HEK293 (cell line): ENCODE results near the gene TNFRSF1A.

Experiments used
- HOXC10 ChIP-seq: sonication (generic); formaldehyde crosslinking; IDR thresholded peaks from 2 replicates; pipeline ENCODE4 v1.8.1; 2023; ENCODE audit warnings: mild to moderate bottlenecking, missing genetic modification reagents
- PATZ1 ChIP-seq: fragments of 450-650 bp; formaldehyde crosslinking; IDR thresholded peaks from 2 replicates; pipeline ENCODE4 v1.5.1; 2016; ENCODE audit warnings: missing biosample characterization, missing genetic modification characterization
- SCRT2 ChIP-seq: fragments of 450-650 bp; formaldehyde crosslinking; IDR thresholded peaks from 2 replicates; pipeline ENCODE4 v1.5.1; 2016; ENCODE audit warnings: missing biosample characterization, missing genetic modification characterization
- SP7 ChIP-seq: fragments of 450-650 bp; formaldehyde crosslinking; IDR thresholded peaks from 2 replicates; pipeline ENCODE4 v1.5.1; 2016; ENCODE audit warnings: missing biosample characterization, missing genetic modification characterization
- TCF7L2 ChIP-seq: IDR thresholded peaks from 2 replicates; pipeline ENCODE4 v1.6.1; 2011; ENCODE audit warnings: low read depth, mild to moderate bottlenecking, inconsistent platforms, low read length, moderate library complexity, borderline replicate concordance
- YY1 ChIP-seq: fragments of 450-650 bp; formaldehyde crosslinking; IDR thresholded peaks from 2 replicates; pipeline ENCODE4 v1.5.1; 2018; ENCODE audit warnings: missing biosample characterization, missing genetic modification characterization
- ZBTB1 ChIP-seq: fragments of 450-650 bp; formaldehyde crosslinking; IDR thresholded peaks from 2 replicates; pipeline ENCODE4 v1.5.1; 2016; ENCODE audit warnings: missing biosample characterization, missing genetic modification characterization
- ZBTB17 ChIP-seq: fragments of 450-650 bp; formaldehyde crosslinking; IDR thresholded peaks from 2 replicates; pipeline ENCODE4 v1.5.1; 2016; ENCODE audit warnings: missing biosample characterization, missing genetic modification characterization
- ZBTB21 ChIP-seq: fragments of 450-650 bp; formaldehyde crosslinking; IDR thresholded peaks from 2 replicates; pipeline ENCODE4 v1.5.1; 2017; ENCODE audit warnings: missing biosample characterization, missing genetic modification characterization
- ZBTB8A ChIP-seq: fragments of 450-650 bp; formaldehyde crosslinking; IDR thresholded peaks from 2 replicates; pipeline ENCODE4 v1.5.1; 2016; ENCODE audit warnings: missing biosample characterization, missing genetic modification characterization
- ZNF112 ChIP-seq: fragments of 450-650 bp; formaldehyde crosslinking; IDR thresholded peaks from 2 replicates; pipeline ENCODE4 v1.5.0; 2017; ENCODE audit warnings: missing biosample characterization, missing genetic modification characterization
- ZNF2 ChIP-seq: fragments of 450-650 bp; formaldehyde crosslinking; IDR thresholded peaks from 2 replicates; pipeline ENCODE4 v1.5.1; 2016; ENCODE audit warnings: missing biosample characterization, missing genetic modification characterization
- ZNF211 ChIP-seq: fragments of 450-650 bp; formaldehyde crosslinking; IDR thresholded peaks from 2 replicates; pipeline ENCODE4 v1.5.1; 2016; ENCODE audit warnings: low read depth, missing biosample characterization, missing genetic modification characterization
- ZNF280D ChIP-seq: fragments of 450-650 bp; formaldehyde crosslinking; IDR thresholded peaks from 2 replicates; pipeline ENCODE4 v1.5.1; 2016; ENCODE audit warnings: missing biosample characterization, missing genetic modification characterization
- ZNF302 ChIP-seq: fragments of 450-650 bp; formaldehyde crosslinking; IDR thresholded peaks from 2 replicates; pipeline ENCODE4 v1.5.1; 2016; ENCODE audit warnings: missing biosample characterization, missing genetic modification characterization, low read depth
- ZNF341 ChIP-seq: fragments of 450-650 bp; formaldehyde crosslinking; IDR thresholded peaks from 2 replicates; pipeline ENCODE4; 2016; ENCODE audit warnings: low read depth, missing biosample characterization, missing genetic modification characterization
- ZNF366 ChIP-seq: fragments of 450-650 bp; formaldehyde crosslinking; conservative IDR thresholded peaks from 2 replicates; pipeline ENCODE4 v1.5.1; 2016; ENCODE audit warnings: missing biosample characterization, missing genetic modification characterization
- ZNF37A ChIP-seq: fragments of 450-650 bp; IDR thresholded peaks from 2 replicates; pipeline ENCODE4 v1.5.1; 2018; ENCODE audit warnings: missing biosample characterization, missing genetic modification characterization
- ZNF404 ChIP-seq: fragments of 450-650 bp; formaldehyde crosslinking; IDR thresholded peaks from 2 replicates; pipeline ENCODE4 v1.5.1; 2017; ENCODE audit warnings: missing biosample characterization, missing genetic modification characterization
- ZNF416 ChIP-seq: fragments of 450-650 bp; formaldehyde crosslinking; IDR thresholded peaks from 2 replicates; pipeline ENCODE4 v1.5.1; 2016; ENCODE audit warnings: missing biosample characterization, missing genetic modification characterization
- ZNF529 ChIP-seq: fragments of 450-650 bp; formaldehyde crosslinking; IDR thresholded peaks from 2 replicates; pipeline ENCODE4 v1.5.1; 2017; ENCODE audit warnings: missing genetic modification characterization, missing biosample characterization; ENCODE audit not compliant: insufficient replicate concordance
- ZNF561 ChIP-seq: fragments of 450-650 bp; IDR thresholded peaks from 2 replicates; pipeline ENCODE4 v1.5.1; 2018; ENCODE audit warnings: missing biosample characterization, missing genetic modification characterization, borderline replicate concordance
- ZNF626 ChIP-seq: fragments of 450-650 bp; sonication (Bioruptor Pico); formaldehyde crosslinking; IDR thresholded peaks from 2 replicates; pipeline ENCODE4 v1.5.1; 2018; ENCODE audit warnings: missing biosample characterization, missing genetic modification characterization, inconsistent platforms
- ZNF658 ChIP-seq: fragments of 450-650 bp; formaldehyde crosslinking; IDR thresholded peaks from 2 replicates; pipeline ENCODE4; 2016; ENCODE audit warnings: missing biosample characterization, missing genetic modification characterization
- ZNF670 ChIP-seq: fragments of 450-650 bp; formaldehyde crosslinking; IDR thresholded peaks from 2 replicates; pipeline ENCODE4 v1.5.1; 2016; ENCODE audit warnings: missing biosample characterization, missing genetic modification characterization, low read depth
- TF ChIP-seq, protein P1 (sequence below): fragments of 450-650 bp; formaldehyde crosslinking; IDR thresholded peaks from 2 replicates; pipeline ENCODE4 v1.5.1; 2016; ENCODE audit warnings: missing biosample characterization, missing genetic modification characterization
- TF ChIP-seq, protein P2 (sequence below): fragments of 450-650 bp; formaldehyde crosslinking; IDR thresholded peaks from 2 replicates; pipeline ENCODE4 v1.5.1; 2016; ENCODE audit warnings: missing biosample characterization, missing genetic modification characterization
- TF ChIP-seq, protein P3 (sequence below): fragments of 450-650 bp; formaldehyde crosslinking; conservative IDR thresholded peaks from 2 replicates; pipeline ENCODE4 v1.5.1; 2016; ENCODE audit warnings: low read depth, missing biosample characterization, missing genetic modification characterization

The TNFRSF1A gene

GRCh38 chr12:6323340-6323994, 18.4 kb downstream of the TNFRSF1A start (continued):
- peak; percentile 65; the same call in 1 of the 2 replicates for TF ChIP-seq ZNF2 (tag by site-specific recombination)
- peak; percentile 85 for TF ChIP-seq ZNF561 (tag by site-specific recombination)
- no peak for TF ChIP-seq ZNF416
- TF ChIP-seq HOXC10 (CRISPR knock-in tag) = no peak
- TF ChIP-seq ZBTB17 = peak; percentile 80
- TF ChIP-seq ZNF404 (tag by site-specific recombination) = no peak
- TF ChIP-seq SP7 (tag by site-specific recombination) = peak; percentile 82
- peak; percentile 82 for TF ChIP-seq SCRT2 (tag by site-specific recombination)
- TF ChIP-seq, protein P1, sequence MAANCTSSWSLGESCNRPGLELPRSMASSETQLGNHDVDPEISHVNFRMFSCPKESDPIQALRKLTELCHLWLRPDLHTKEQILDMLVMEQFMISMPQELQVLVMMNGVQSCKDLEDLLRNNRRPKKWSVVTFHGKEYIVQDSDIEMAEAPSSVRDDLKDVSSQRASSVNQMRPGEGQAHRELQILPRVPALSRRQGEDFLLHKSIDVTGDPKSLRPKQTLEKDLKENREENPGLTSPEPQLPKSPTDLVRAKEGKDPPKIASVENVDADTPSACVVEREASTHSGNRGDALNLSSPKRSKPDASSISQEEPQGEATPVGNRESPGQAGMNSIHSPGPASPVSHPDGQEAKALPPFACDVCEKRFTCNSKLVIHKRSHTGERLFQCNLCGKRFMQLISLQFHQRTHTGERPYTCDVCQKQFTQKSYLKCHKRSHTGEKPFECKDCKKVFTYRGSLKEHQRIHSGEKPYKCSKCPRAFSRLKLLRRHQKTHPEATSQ = no peak
- TF ChIP-seq ZBTB21 = 0 out of 2 replicates have a peak, but pooled peaks have one; percentile 41
- no peak for TF ChIP-seq ZNF670 (tag by site-specific recombination)
- TF ChIP-seq ZNF626 (tag by site-specific recombination) = no peak
- TF ChIP-seq ZBTB8A (tag by site-specific recombination) = no peak
- TF ChIP-seq ZNF302 = no peak
- TF ChIP-seq ZNF280D (tag by site-specific recombination) = no peak
- no peak; the same call in 1 of the 2 replicates for TF ChIP-seq PATZ1 (tag by site-specific recombination)
- no peak for TF ChIP-seq TCF7L2
- TF ChIP-seq ZNF211 (tag by site-specific recombination) = no peak
- no peak for TF ChIP-seq ZNF112 (tag by site-specific recombination)
- no peak for TF ChIP-seq ZNF37A
- peak; percentile 90 for TF ChIP-seq ZNF366 (tag by site-specific recombination)
- no peak for TF ChIP-seq ZBTB1
- TF ChIP-seq YY1 (tag by site-specific recombination) = no peak
- TF ChIP-seq, protein P2, sequence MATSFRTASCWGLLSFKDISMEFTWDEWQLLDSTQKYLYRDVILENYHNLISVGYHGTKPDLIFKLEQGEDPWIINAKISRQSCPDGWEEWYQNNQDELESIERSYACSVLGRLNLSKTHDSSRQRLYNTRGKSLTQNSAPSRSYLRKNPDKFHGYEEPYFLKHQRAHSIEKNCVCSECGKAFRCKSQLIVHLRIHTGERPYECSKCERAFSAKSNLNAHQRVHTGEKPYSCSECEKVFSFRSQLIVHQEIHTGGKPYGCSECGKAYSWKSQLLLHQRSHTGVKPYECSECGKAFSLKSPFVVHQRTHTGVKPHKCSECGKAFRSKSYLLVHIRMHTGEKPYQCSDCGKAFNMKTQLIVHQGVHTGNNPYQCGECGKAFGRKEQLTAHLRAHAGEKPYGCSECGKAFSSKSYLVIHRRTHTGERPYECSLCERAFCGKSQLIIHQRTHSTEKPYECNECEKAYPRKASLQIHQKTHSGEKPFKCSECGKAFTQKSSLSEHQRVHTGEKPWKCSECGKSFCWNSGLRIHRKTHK (tag by site-specific recombination) = no peak
- TF ChIP-seq ZNF529 = no peak
- no peak for TF ChIP-seq ZNF658 (tag by site-specific recombination)
- TF ChIP-seq ZNF341 (tag by site-specific recombination) = no peak
- TF ChIP-seq, protein P3, sequence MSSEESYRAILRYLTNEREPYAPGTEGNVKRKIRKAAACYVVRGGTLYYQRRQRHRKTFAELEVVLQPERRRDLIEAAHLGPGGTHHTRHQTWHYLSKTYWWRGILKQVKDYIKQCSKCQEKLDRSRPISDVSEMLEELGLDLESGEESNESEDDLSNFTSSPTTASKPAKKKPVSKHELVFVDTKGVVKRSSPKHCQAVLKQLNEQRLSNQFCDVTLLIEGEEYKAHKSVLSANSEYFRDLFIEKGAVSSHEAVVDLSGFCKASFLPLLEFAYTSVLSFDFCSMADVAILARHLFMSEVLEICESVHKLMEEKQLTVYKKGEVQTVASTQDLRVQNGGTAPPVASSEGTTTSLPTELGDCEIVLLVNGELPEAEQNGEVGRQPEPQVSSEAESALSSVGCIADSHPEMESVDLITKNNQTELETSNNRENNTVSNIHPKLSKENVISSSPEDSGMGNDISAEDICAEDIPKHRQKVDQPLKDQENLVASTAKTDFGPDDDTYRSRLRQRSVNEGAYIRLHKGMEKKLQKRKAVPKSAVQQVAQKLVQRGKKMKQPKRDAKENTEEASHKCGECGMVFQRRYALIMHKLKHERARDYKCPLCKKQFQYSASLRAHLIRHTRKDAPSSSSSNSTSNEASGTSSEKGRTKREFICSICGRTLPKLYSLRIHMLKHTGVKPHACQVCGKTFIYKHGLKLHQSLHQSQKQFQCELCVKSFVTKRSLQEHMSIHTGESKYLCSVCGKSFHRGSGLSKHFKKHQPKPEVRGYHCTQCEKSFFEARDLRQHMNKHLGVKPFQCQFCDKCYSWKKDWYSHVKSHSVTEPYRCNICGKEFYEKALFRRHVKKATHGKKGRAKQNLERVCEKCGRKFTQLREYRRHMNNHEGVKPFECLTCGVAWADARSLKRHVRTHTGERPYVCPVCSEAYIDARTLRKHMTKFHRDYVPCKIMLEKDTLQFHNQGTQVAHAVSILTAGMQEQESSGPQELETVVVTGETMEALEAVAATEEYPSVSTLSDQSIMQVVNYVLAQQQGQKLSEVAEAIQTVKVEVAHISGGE = no peak
